ENCODE measurements around the gene SMARCD3.

SMARCD3 gene

DNA sequence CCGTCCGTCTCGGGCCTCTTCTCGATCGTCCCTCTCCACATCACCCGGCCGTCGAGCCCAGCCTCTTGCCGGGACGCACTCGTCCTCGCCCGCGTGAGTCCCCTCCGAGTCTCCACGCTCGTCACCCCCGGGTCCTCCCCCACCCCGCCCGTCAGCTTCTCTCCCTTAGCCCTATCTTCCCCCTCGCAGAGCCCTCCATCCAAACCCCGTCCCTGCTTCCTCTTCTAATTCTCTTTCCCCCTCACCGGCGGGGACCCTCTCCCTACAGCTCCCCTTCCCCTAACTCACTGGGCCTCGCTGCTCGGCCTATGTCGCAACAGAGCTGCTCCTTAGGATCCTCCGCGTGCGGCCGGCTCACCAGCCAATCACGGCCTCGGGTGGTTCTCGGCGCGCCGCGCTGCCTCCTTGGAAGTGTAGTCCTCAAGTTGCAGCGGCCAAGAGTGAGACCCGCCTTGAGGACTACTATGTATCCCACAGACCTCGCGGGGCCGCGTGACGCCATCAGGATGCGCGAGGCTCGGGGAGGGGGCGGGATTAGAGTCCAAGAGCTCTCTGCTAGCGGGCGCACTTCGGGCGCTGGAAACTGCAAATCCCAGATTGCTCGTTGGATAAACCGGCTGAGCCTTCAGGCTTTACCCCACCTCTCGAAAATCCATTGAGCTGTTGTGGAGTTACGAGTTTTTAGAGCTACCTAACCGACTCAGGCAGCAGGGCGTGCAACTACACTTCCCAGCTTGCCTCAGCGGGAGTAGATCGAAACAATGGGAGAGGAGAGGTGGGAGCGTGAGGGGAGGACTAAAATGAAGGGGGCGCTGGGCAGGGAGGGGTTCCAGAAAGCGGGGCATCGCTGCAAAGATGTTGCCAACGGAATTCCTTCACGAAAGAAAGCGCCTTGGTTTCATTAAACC lies 21.4 kb downstream of the SMARCD3 start, which contains the start of gene ABCF2:
Gene ABCF2 (minus strand): TSS at position 331 of the 908 bp plus-strand sequence. CDS start 747 bp downstream, outside the sequence.
- H2AFZ ChIP-seq (ENCODE audit: low read depth, low read length) = peak within 1 kb of the TSS; percentile 91
- H3K27ac ChIP-seq (ENCODE audit: low read length) = peak within 1 kb of the TSS; percentile 4; the same call in 1 of the 2 replicates
- TF ChIP-seq, protein P1, sequence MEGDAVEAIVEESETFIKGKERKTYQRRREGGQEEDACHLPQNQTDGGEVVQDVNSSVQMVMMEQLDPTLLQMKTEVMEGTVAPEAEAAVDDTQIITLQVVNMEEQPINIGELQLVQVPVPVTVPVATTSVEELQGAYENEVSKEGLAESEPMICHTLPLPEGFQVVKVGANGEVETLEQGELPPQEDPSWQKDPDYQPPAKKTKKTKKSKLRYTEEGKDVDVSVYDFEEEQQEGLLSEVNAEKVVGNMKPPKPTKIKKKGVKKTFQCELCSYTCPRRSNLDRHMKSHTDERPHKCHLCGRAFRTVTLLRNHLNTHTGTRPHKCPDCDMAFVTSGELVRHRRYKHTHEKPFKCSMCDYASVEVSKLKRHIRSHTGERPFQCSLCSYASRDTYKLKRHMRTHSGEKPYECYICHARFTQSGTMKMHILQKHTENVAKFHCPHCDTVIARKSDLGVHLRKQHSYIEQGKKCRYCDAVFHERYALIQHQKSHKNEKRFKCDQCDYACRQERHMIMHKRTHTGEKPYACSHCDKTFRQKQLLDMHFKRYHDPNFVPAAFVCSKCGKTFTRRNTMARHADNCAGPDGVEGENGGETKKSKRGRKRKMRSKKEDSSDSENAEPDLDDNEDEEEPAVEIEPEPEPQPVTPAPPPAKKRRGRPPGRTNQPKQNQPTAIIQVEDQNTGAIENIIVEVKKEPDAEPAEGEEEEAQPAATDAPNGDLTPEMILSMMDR (IDR thresholded peaks at IDR 0.05; ENCODE audit: low read depth, low read length) = no peak
- TF ChIP-seq EZH2phosphoT487 (IDR thresholded peaks at IDR 0.05; ENCODE audit: low read depth) = no peak
- H4K20me1 ChIP-seq (ENCODE audit: insufficient read depth, low read length) = no peaks in the 10 kb centered on the region
- H3K9me3 ChIP-seq (ENCODE audit: insufficient read depth, low read length) = no peaks in the 10 kb centered on the region
- peak within 1 kb of the TSS; percentile 82 for H3K9ac ChIP-seq (ENCODE audit: low read length)
- H3K36me3 ChIP-seq (replicated peaks; ENCODE audit: low read depth, low read length) = peaks cover 30% of the 10 kb centered on the region
- peak within 1 kb of the TSS; percentile 93 for H3K4me3 ChIP-seq (ENCODE audit: low read length)
- peaks cover 20% of the 10 kb centered on the region for H3K79me2 ChIP-seq (ENCODE audit: low read length)
- H3K4me2 ChIP-seq (ENCODE audit: low read length) = peak within 1 kb of the TSS; percentile 97
- peaks cover 20% of the 10 kb centered on the region for H3K4me1 ChIP-seq (ENCODE audit: low read length)
- H3K27me3 ChIP-seq (ENCODE audit: low read depth, low read length) = no peaks in the 10 kb centered on the region

DNA sequence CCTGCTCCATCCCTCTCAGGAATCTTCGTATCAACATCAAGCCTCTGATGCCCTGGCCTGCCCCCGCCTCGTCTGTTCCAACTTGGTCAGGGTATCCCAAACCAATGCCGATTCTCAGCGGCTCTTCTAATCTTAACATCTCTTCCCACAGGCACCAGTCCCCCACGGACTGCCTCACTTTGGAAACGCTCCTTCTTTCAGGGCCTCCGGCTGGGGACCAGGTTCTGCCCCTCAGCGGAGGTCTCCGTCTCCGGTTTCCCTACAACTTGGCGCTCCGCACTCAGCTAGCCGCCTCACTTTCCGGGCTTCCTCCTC lies 22.0 kb downstream of the SMARCD3 start:
- Histone ChIP-seq H2AFZ (ENCODE audit: low read depth, low read length) (peak overlapping the region; percentile 71), H3K79me2 (ENCODE audit: low read length) (peaks cover 20% of the 10 kb centered on the region), H3K27ac (ENCODE audit: low read length) (peak overlapping the region; percentile 4; the same call in 1 of the 2 replicates), H3K4me1 (ENCODE audit: low read length) (peaks cover 16% of the 10 kb centered on the region), H3K36me3 (replicated peaks; ENCODE audit: low read depth, low read length) (peaks cover 34% of the 10 kb centered on the region), H3K4me2 (ENCODE audit: low read length) (peak overlapping the region; percentile 97), H4K20me1 (ENCODE audit: insufficient read depth, low read length) (no peaks in the 10 kb centered on the region), H3K9ac (ENCODE audit: low read length) (peak overlapping the region; percentile 82), H3K4me3 (ENCODE audit: low read length) (peak overlapping the region; percentile 93), H3K9me3 (ENCODE audit: insufficient read depth, low read length) (no peaks in the 10 kb centered on the region), H3K27me3 (ENCODE audit: low read depth, low read length) (no peaks in the 10 kb centered on the region)
- TF ChIP-seq, protein P1 (IDR thresholded peaks at IDR 0.05; ENCODE audit: low read depth, low read length) = no peak
- no peak for TF ChIP-seq EZH2phosphoT487 (IDR thresholded peaks at IDR 0.05; ENCODE audit: low read depth)

DNA sequence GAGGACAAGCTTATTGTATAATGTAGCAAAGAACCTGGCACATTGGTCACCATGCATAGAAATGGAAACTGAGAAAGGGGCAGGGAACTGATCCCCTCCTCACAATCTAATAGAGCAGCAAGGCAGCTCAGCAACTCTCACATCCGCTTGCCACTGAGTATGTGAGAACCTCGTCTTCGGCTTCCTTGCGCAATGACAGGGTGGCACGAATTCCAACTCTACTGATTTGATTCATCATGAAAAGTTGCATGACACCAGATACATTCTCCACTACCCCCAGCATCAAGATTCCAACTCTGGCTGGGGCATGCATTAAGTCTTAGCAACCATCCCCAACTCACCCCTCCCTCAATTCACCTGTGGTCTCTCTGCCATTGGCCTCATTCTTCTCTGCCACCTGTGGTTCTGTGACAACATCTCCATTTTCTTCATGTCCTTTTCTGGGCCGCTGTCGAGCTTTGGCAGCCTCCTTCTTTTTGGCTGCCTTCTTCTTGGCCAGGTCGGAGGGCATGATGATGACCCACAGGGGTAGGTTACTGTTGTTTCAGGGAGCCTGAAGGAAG lies 22.5 kb downstream of the SMARCD3 start:
- no peaks in the 10 kb centered on the region for H3K27me3 ChIP-seq (ENCODE audit: low read depth, low read length)
- TF ChIP-seq EZH2phosphoT487 (IDR thresholded peaks at IDR 0.05; ENCODE audit: low read depth) = no peak
- TF ChIP-seq, protein P1 (IDR thresholded peaks at IDR 0.05; ENCODE audit: low read depth, low read length) = no peak
- no peak overlapping the region for H2AFZ ChIP-seq (ENCODE audit: low read depth, low read length)
- H3K4me3 ChIP-seq (ENCODE audit: low read length) = peak overlapping the region; percentile 93
- peaks cover 36% of the 10 kb centered on the region for H3K36me3 ChIP-seq (replicated peaks; ENCODE audit: low read depth, low read length)
- peak overlapping the region; percentile 82 for H3K9ac ChIP-seq (ENCODE audit: low read length)
- peaks cover 20% of the 10 kb centered on the region for H3K79me2 ChIP-seq (ENCODE audit: low read length)
- peaks cover 13% of the 10 kb centered on the region for H3K4me1 ChIP-seq (ENCODE audit: low read length)
- no peak overlapping the region for H3K27ac ChIP-seq (ENCODE audit: low read length)
- no peaks in the 10 kb centered on the region for H3K9me3 ChIP-seq (ENCODE audit: insufficient read depth, low read length)
- H4K20me1 ChIP-seq (ENCODE audit: insufficient read depth, low read length) = no peaks in the 10 kb centered on the region
- H3K4me2 ChIP-seq (ENCODE audit: low read length) = peak overlapping the region; percentile 97

DNA sequence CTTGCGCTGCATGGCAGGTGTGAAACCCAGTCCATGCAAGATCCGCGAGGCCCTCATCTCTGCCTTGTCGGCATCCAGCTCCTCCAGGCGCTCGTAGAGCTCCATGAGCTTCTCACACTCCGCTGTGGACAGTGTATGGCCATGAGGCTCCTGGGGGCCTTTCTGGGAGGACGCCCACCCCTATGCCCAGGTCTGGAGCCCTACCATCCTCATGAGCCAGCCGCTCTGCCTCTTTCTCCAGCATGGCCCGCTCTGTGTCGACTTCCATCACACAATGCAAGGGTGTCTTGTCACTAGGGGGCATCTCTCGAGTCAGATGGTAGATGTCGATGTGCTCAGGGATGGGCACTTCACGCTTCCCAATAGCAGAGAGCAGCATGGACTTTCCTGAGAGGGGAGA lies 24.8 kb downstream of the SMARCD3 start:
- Histone ChIP-seq H3K27ac (ENCODE audit: low read length) (no peak overlapping the region), H3K9ac (ENCODE audit: low read length) (no peak overlapping the region), H3K9me3 (ENCODE audit: insufficient read depth, low read length) (no peaks in the 10 kb centered on the region), H3K4me2 (ENCODE audit: low read length) (no peak overlapping the region), H3K79me2 (ENCODE audit: low read length) (peaks cover 20% of the 10 kb centered on the region), H3K27me3 (ENCODE audit: low read depth, low read length) (no peaks in the 10 kb centered on the region), H4K20me1 (ENCODE audit: insufficient read depth, low read length) (no peaks in the 10 kb centered on the region), H3K4me1 (ENCODE audit: low read length) (peaks cover 13% of the 10 kb centered on the region), H3K4me3 (ENCODE audit: low read length) (no peak overlapping the region), H2AFZ (ENCODE audit: low read depth, low read length) (no peak overlapping the region), H3K36me3 (replicated peaks; ENCODE audit: low read depth, low read length) (peaks cover 42% of the 10 kb centered on the region)
- TF ChIP-seq, protein P1 (IDR thresholded peaks at IDR 0.05; ENCODE audit: low read depth, low read length) = no peak
- TF ChIP-seq EZH2phosphoT487 (IDR thresholded peaks at IDR 0.05; ENCODE audit: low read depth) = no peak

Measured in OCI-LY3 (cell line).